NCI-H748 (cell line): Measurements from ENCODE around the gene TBXAS1.
"Not testable (repeated sequence)": the region's sequence is repeated elsewhere in the genome, so short reads cannot be mapped to it uniquely, and the experiment has no call there.

Experiments used
- DNase-seq: peaks from one replicate; lab custom pipeline; 2025; ENCODE audit not compliant: unreplicated experiment; lab: John Stamatoyannopoulos, UW

TBXAS1 gene

DNA sequence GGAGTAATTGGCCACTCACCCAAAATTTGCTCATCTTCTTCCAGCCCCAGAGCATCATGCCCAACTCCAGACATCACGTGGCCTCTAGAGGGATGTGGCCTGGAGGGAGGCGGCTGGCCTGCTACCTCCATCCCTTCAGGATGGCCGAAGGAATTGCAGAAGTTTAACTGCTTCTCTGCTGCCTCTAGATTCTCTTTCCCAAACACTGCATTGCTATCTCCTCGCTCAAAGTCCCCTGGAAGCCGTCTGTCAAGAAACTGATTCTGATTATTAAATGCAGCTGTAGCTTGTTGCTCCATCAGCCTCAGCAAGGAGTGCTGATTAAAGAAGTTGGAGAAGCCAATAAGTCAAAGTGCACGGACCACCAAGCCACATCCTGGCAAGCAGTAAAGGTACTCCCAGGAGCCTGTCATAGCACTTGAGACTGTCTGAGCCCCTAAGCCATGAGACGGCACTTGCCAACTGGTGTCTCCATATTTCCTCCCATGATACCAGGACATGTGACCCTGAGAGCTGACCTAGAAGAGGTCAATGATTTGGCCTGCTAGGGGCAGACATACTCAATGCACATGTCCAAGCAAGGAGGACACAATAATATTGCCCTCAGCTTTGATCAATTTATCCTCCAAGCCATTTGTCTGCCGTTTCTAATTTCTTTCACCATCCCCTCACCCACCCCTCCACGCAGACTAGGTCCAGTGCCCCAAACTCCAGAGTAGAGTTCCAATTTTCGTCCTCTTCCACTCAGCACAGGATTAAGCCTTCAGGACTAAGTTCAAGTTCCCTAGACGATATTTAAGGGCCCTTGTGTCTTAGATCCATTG lies 84.2 kb downstream of the TBXAS1 start:
- no peak for DNase-seq

- no peak for DNase-seq
These were observed 84.7 kb downstream of the TBXAS1 start for GRCh38 chr7:139913845-139914135.

DNA sequence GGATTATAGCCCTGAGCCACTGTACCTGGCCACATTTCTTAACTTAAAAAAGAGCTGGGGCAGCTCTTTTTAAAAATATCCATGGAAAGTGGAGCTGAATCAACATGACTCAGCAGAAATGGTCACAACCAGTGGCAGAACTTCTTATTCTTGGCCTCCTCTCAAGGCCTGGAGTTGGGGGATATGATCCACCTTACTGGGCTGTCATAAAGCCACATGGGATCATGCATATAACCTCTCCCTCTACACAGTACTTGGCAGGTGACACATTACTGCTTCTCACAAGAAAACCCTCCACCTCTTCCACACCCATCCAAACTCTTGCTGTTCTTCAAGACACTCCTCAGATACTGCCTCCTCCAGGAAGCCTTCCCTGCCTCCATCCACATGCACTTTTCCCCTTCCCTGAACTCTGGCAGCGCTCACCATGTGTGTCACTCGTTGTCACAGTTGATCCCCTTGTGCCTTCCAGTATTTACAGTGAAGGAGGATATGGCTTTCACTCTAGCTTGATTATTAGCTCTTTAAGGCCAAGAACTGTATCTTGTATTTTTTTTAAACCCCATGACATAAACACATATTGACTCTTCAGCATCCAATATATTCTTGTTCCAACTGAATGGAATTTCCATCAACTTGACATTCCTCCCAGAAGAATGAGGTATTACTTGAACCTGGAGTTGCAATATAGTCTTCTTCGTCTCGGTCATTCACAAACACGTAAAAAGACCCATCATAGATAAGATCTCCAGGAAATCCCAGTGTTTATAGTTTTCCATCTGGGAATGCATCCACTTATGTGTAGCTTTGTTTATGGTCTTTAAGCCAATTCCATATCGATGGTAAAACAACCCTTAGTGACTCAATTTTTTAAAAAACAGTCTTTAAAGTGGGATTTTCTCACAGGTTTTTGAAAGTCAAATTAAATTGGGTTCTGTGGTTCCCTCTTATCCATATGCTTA lies 85.5 kb downstream of the TBXAS1 start:
- DNase-seq = no peak

DNA sequence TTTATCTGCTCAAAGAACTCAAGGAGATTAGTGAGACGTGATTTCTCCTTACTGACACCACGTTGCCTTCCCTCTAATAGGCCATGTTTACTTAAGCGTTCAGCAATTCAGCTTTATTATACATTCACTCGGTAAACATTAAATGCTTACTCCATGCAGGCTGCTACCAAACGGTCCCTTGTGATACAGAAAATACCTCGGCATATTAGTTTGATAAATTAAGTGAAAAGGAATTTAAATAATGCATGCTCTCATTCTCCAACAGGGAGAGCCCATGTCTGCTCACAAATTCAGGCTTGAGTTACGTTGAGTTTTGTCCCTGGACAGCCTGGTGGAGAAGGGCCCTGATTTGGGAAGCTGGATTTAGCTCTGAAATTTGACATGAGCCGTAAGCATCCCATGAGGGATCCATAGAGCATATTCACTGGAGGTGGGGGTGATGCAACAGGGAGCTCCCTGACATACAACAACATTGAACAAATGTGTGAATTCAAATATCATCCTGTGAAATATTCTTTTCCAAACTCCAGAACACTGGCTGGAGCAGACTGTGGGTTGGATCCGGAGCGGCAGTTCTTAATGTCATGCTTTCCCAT lies 86.3 kb downstream of the TBXAS1 start:
- no peak for DNase-seq

- DNase-seq = no peak
These were observed 87.0 kb downstream of the TBXAS1 start for GRCh38 chr7:139915864-139916716.

GRCh38 chr7:139916717-139917395 lies 87.8 kb downstream of the TBXAS1 start:
- no peak for DNase-seq

DNA sequence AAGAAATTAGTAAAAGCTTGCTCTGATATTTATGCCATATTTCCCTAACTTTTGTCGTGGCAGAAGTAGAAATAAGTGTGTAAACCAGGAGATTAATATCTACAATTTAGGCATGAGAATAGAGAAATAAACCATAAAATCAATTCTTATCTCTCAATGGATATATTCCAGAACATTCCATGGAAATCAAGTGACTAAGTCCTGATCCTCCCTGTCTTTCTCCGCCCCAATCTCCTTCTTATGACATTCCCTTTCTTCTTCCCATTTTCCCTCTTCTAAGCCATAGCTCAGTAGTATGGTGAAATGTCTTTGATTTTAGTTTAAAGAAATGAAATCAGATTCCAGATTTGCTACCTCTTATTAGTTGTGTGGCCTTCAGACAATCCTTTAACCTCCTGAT lies 88.8 kb downstream of the TBXAS1 start:
- no peak for DNase-seq

GRCh38 chr7:139918480-139918879 lies 89.4 kb downstream of the TBXAS1 start:
- no peak for DNase-seq

DNA sequence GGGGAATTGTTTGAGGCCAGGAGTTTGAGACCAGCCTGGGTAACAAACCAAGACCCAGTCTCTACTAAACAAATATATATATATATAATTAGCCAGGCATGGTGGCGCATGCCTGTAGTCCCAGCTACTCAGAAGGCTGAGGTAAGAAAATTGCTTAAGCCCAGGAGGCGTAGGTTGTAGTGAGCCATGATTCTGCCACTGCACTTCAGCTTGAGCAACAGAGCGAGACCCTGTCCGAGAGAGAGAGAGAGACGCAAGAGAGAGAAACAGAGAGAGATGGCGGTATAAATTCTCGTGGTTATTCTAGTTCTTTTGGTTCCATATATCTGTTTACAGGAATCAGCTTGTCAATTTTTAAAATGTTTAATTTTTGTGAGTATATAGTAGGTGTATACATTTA lies 94.0 kb downstream of the TBXAS1 start:
- DNase-seq = no peak

DNA sequence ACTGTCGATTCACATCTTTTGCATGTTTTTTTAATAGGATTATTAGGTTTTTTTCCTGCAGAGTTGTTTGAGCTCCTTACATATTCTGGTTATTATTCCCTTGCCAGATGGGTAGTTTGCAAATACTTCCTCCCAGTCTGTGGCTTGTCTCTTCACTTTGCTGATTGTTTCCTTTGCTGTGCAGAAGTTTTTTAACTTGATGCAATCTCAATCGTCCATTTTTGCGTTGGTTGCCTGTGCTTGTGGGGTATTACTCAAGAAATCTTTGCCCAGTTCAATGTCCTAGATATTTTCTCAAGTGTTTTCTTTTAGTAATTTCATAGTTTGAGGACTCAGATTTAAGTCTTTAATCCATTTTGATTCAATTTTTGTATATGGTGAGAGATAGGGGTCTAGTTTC lies 95.4 kb downstream of the TBXAS1 start:
- DNase-seq = no peak

DNA sequence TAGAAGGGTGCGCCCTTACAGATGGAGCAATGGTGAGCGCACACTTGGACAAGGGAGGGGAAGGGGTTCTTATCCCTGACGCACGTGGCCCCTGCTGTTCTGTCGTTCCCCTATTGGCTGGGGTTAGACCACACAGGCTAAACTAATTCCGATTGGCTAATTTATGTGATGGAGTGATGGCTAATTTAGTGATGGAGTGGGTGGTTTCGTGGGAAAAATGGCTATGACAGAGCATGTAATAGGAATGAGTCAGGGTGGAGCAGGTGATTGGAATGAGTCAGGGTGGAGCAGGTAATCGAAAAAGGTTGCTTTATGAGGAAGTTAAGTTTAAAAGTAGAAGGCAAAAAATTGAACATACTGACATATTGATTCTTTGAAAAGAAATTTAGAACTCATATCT lies 100.2 kb downstream of the TBXAS1 start:
- DNase-seq = not testable (repeated sequence)

DNA sequence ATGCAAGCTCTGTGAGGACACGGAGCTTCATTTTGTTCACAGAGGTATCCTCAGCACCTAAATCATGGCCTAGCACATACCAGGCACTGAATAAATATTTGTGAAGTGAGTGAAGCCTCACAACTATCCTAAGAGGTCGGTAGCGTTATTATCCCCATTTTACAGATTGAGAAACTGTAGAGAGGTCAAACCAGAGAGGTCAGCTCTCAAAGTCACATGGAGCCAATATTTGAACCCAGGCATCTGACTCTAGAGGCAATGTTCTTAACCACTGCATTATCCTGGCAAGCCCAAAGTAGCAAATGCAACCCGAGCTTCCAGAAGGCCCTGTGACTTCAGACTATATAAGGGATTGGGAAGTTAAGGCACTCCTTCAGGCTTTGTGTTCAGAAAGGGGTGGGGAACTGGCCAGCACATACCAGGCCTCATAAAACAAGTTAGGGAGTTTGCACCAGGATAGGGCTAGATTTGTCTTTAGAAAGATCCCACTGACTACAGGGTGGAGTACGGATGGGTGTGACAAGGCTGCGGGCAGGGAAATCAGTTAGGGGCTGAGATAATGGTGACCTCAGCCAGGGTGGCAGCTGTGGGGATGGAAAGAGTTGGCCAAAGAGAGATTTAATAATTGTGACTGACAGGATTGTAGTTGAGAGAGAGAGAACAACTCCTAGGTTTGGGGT lies 101.4 kb downstream of the TBXAS1 start:
- DNase-seq = no peak

- DNase-seq = no peak
These were observed 102.3 kb downstream of the TBXAS1 start for GRCh38 chr7:139931190-139931934.

- no peak for DNase-seq
These were observed 103.5 kb downstream of the TBXAS1 start for GRCh38 chr7:139932531-139932930.

DNA sequence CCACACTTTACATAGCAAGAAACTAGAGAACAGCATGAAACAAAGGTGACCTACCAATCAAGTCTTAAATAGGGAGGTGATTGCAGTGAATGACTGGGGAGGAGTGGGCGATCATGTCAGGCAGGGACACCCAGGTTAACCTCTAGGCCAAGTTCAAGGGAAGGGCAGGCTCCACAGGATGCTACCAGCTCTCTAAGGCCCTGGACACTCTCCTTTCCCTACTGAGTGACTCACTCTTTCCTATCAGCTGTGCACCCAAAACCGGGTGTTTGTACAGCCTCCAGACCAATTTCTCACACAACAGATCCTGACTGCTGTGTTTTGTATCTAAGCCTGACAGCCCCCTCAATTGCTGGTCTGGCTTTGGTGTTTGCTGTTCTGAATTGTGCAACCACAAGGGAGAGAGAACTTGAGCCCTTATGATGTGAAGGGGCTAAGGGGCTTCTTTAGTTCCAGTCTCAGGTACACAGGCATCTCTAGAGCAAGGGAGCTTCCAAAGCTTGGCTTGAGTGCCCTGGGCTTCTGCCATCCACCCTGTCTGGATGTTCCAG lies 107.8 kb downstream of the TBXAS1 start:
- DNase-seq = no peak

DNA sequence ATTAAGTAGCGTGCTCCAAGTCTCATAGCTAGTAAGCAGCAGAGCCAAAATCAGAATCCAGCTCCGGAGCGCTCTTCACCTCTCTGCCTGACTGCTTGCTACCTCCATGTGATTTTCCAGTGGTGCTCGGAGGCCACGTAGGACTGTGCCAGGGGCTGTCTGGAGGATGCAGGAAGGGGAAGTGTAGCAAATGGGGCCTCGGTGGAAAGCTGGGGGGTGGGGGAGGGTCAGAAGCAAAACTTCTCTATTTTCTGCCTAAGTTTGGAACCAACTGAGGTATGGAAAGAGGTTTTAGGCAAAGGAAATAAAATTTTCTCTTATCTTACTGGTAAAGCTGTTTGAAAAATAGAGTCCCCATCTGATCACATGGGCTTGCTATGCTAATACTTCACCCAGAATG lies 108.7 kb downstream of the TBXAS1 start:
- no peak for DNase-seq

DNA sequence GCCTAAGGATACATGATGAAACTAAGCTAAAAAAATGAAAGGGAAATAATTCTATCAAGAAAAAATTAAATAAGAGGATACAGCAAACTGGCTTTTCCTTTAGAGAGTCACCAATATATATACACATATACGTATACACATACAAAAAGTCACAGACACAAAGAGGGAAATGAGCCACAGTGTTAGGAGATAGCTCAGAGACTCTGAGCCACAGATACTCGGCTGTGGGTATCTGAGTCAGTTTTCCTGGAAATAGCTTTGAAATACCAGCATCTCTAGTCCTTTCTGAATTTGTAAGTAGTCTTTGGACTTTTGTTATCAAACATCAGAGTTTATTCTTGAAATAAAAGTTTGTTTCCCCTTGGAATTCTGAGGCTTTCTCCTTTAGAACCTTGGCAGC lies 111.8 kb downstream of the TBXAS1 start:
- DNase-seq = no peak

DNA sequence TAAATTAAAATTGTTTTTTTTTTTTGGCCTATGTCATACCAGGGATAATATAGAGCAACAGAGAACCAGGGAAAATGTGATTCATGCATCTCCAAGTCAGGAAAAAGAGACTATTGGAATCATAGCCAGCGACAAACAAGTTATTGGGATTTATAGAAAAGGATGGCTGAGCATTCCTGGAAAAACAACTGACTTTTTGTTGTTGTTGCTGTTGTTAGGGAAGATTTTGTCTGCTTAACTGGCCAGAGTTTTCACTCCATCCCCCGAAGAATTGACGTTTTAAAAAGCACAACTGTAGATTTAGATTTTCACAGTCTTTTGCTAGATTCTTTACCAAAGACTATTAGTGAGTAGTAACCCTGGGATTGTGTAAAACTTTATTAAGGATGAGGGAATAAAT lies 112.4 kb downstream of the TBXAS1 start:
- no peak for DNase-seq

DNA sequence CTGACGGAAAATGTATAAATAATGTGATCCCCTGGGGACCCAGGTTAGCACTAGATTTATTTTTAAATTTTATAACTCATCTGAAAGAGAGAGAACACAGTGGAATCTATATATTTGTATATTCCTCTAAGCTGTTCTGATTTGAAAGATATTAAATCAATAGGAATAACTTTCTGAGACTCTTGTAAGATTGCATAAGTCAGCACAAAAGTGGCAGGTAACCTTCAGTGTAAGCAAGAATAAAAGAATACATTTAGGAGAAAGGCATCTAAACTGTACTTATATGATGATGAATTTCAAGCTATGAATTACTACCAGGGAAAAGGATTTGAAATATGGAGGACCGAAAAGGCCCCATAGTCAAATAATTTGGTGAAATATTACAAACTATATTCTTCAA lies 112.8 kb downstream of the TBXAS1 start:
- no peak for DNase-seq
